Colonic mucosa (tissue), 4 donors: Measurements from ENCODE around the gene CACNG5. TPM values are rescaled to one million over a fixed set of nuclear protein-coding genes. Genes with fewer than 3 reads are reported as not detected.

Experiments
- DNase-seq: peaks from one replicate; pipeline ENCODE4 v3.0.0-alpha.2; 2020
- H3K27ac ChIP-seq: fragments of 200-600 bp; one replicate; pipeline ENCODE4 v1.8.0; 2021
- H3K27me3 ChIP-seq: fragments of 200-600 bp; one replicate; pipeline ENCODE4 v1.8.0; 2021
- H3K36me3 ChIP-seq: fragments of 200-600 bp; one replicate; pipeline ENCODE4 v1.8.0; 2021
- H3K4me1 ChIP-seq: fragments of 200-600 bp; one replicate; pipeline ENCODE4 v1.8.0; 2021; ENCODE audit warnings: mild to moderate bottlenecking
- H3K4me3 ChIP-seq: fragments of 200-600 bp; one replicate; pipeline ENCODE4 v1.8.0; 2021
- H3K9ac ChIP-seq, 2 donors: one replicate each; pipeline ENCODE4 v1.7.0; 2013; ENCODE audit warnings: control low read depth in 2 of 2, low read depth in 2 of 2, low read length in 2 of 2
- H3K9me3 ChIP-seq: fragments of 200-600 bp; one replicate; pipeline ENCODE4 v1.8.0; 2021
- intact Hi-C: fragments of 100-400 bp; cut with DNase I; formaldehyde crosslinking; loops from one replicate; pipeline ENCODE4 v1.14.1; 2022
- total RNA-seq, 2 donors: library from RNA; stranded (reverse); fragmentation: NEBNext Ultra II Directional in 1 of 2; extraction: Animal tissue kit (Norgen Biotek cat#: 25700) in 1 of 2; gene quantifications; one replicate each; pipeline ENCODE4 v1.2.1, GENCODE V29; 2021
- TF ChIP-seq, protein P1 (sequence below): fragments of 200-600 bp; IDR thresholded peaks from one replicate; pipeline ENCODE4 v1.8.0; 2022; ENCODE audit warnings: antibody characterized with exemption, mild to moderate bottlenecking
- donor health status: healthy.
- donor health status: DM: no; HTN: no; CAD: no.
- donor health status: DM: no; HTN: no; CAD: no.

Gene CACNG5, protein sequence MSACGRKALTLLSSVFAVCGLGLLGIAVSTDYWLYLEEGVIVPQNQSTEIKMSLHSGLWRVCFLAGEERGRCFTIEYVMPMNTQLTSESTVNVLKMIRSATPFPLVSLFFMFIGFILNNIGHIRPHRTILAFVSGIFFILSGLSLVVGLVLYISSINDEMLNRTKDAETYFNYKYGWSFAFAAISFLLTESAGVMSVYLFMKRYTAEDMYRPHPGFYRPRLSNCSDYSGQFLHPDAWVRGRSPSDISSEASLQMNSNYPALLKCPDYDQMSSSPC
- total RNA-seq, result under 1 TPM in 1 of 2 donors, not detected in 1; 0.19 TPM

GRCh38 chr17:66834919-66835454 is at the start of gene CACNG5:
Gene CACNG5 (plus strand): TSS chr17:66835117. CDS start chr17:66877333, 42,216 bp downstream.
- H3K9me3 ChIP-seq, result no peaks in the 10 kb centered on the region
- peaks cover 30% of the 10 kb centered on the region for H3K27me3 ChIP-seq
- no peak within 1 kb of the TSS for H3K9ac ChIP-seq
- TF ChIP-seq, protein P1, sequence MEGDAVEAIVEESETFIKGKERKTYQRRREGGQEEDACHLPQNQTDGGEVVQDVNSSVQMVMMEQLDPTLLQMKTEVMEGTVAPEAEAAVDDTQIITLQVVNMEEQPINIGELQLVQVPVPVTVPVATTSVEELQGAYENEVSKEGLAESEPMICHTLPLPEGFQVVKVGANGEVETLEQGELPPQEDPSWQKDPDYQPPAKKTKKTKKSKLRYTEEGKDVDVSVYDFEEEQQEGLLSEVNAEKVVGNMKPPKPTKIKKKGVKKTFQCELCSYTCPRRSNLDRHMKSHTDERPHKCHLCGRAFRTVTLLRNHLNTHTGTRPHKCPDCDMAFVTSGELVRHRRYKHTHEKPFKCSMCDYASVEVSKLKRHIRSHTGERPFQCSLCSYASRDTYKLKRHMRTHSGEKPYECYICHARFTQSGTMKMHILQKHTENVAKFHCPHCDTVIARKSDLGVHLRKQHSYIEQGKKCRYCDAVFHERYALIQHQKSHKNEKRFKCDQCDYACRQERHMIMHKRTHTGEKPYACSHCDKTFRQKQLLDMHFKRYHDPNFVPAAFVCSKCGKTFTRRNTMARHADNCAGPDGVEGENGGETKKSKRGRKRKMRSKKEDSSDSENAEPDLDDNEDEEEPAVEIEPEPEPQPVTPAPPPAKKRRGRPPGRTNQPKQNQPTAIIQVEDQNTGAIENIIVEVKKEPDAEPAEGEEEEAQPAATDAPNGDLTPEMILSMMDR, result no peak
- no peak within 1 kb of the TSS for H3K4me3 ChIP-seq
- H3K27ac ChIP-seq, result no peak within 1 kb of the TSS
- no peaks in the 10 kb centered on the region for H3K36me3 ChIP-seq
- H3K4me1 ChIP-seq, result no peaks in the 10 kb centered on the region
- intact Hi-C loops, result no loop called here
- no peak for DNase-seq

- intact Hi-C loops, result no loop called here
- DNase-seq, result no peak
Observed at GRCh38 chr17:66786107-66786506, 48.8 kb upstream of the CACNG5 start.

GRCh38 chr17:66787914-66788313 is 47.0 kb upstream of the CACNG5 start:
- no peak overlapping the region for H3K4me3 ChIP-seq
- intact Hi-C loops, result no loop called here

More at GRCh38 chr17:66786107-66786506, 48.8 kb upstream of the CACNG5 start:
- Histone ChIP-seq H3K27me3 (no peaks in the 10 kb centered on the region), H3K4me1 (no peaks in the 10 kb centered on the region), H3K9ac (no peak overlapping the region), H3K36me3 (peaks cover 5% of the 10 kb centered on the region), H3K27ac (no peak overlapping the region), H3K9me3 (no peaks in the 10 kb centered on the region), H3K4me3 (no peak overlapping the region)
- TF ChIP-seq, protein P1, result no peak

DNA sequence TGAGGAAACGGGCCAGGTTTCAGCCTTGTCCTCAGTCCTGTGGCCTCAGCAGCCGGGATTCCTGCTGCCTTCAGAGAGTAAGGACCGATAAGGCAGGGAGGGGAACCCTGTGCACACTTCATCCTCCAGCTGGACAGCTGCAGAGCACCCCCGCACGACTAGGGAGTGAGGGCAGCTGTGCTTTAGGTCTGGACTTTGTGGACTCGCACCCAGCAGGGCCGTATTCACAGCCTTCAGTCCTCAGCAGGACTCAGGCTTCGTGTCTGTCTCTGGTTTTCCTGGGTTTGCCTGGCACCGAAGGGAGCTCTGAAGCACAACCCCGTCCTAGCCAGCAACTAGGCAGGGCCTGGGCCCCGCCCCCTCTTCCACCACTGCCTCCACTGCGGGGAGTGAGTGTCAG is 45.8 kb upstream of the CACNG5 start:
- Histone ChIP-seq H3K36me3 (peaks cover 5% of the 10 kb centered on the region), H3K9ac (no peak overlapping the region), H3K4me1 (no peaks in the 10 kb centered on the region), H3K9me3 (no peaks in the 10 kb centered on the region), H3K4me3 (no peak overlapping the region), H3K27me3 (no peaks in the 10 kb centered on the region), H3K27ac (no peak overlapping the region)
- intact Hi-C loops, result no loop called here
- TF ChIP-seq, protein P1, result no peak
- DNase-seq, result no peak

More at GRCh38 chr17:66787914-66788313, 47.0 kb upstream of the CACNG5 start:
- H3K9me3 ChIP-seq, result no peaks in the 10 kb centered on the region
- peaks cover 5% of the 10 kb centered on the region for H3K36me3 ChIP-seq
- H3K9ac ChIP-seq, result no peak overlapping the region
- TF ChIP-seq, protein P1, result no peak
- no peak for DNase-seq
- H3K4me1 ChIP-seq, result no peaks in the 10 kb centered on the region
- H3K27me3 ChIP-seq, result no peaks in the 10 kb centered on the region
- no peak overlapping the region for H3K27ac ChIP-seq

GRCh38 chr17:66789961-66790437 is 44.9 kb upstream of the CACNG5 start:
- intact Hi-C loops, result no loop called here
- H3K9ac ChIP-seq, result no peak overlapping the region
- H3K4me1 ChIP-seq, result no peaks in the 10 kb centered on the region
- no peaks in the 10 kb centered on the region for H3K9me3 ChIP-seq
- TF ChIP-seq, protein P1, result no peak
- no peaks in the 10 kb centered on the region for H3K27me3 ChIP-seq
- H3K27ac ChIP-seq, result no peak overlapping the region
- peaks cover 5% of the 10 kb centered on the region for H3K36me3 ChIP-seq
- no peak for DNase-seq
- no peak overlapping the region for H3K4me3 ChIP-seq
